Small intestine (tissue), 7 donors: ENCODE results near the gene NCOA3. TPM values are rescaled to one million over a fixed set of nuclear protein-coding genes. Genes with fewer than 3 reads are reported as not detected.

ENCODE experiments used
- DNase-seq, 2 donors: peaks; one replicate each; pipeline versions ENCODE4 v3.0.0 to v3.0.0-alpha.2; 2013
- FAIRE-seq: peaks from 2 replicates; lab custom pipeline; 2012; peaks lifted over from hg19 to GRCh38; lab: Jason Lieb, UNC
- H3K27ac ChIP-seq, 3 donors: one replicate each; pipeline ENCODE4 v1.5.1; 2013; ENCODE audit warnings: low read length in 2 of 3, mild to moderate bottlenecking in 2 of 3, control low read depth in 1 of 3, inconsistent platforms in 1 of 3, low read depth in 1 of 3, moderate library complexity in 1 of 3
- H3K27me3 ChIP-seq, 3 donors: one replicate each; pipeline ENCODE4 v1.6.1; 2013; ENCODE audit warnings: low read length in 3 of 3, inconsistent platforms in 1 of 3; ENCODE audit not compliant: control insufficient read depth in 3 of 3, insufficient read depth in 3 of 3
- H3K36me3 ChIP-seq, 3 donors: one replicate each; pipeline ENCODE4 v1.6.1; 2013; ENCODE audit warnings: low read length in 3 of 3, inconsistent platforms in 1 of 3, low read depth in 1 of 3, mild to moderate bottlenecking in 1 of 3, moderate library complexity in 1 of 3; ENCODE audit not compliant: control insufficient read depth in 3 of 3, insufficient read depth in 2 of 3
- H3K4me1 ChIP-seq, 3 donors: one replicate each; pipeline ENCODE4 v1.6.1; 2013; ENCODE audit warnings: low read length in 2 of 3, inconsistent platforms in 1 of 3, low read depth in 1 of 3, mild to moderate bottlenecking in 1 of 3, moderate library complexity in 1 of 3; ENCODE audit not compliant: control insufficient read depth in 3 of 3, insufficient read depth in 2 of 3
- H3K4me3 ChIP-seq, 3 donors: one replicate each; pipeline ENCODE4 v1.5.1; 2013; ENCODE audit warnings: low read length in 3 of 3, control low read depth in 1 of 3, inconsistent platforms in 1 of 3, low read depth in 1 of 3, mild to moderate bottlenecking in 1 of 3, moderate library complexity in 1 of 3
- H3K9me3 ChIP-seq, 2 donors: one replicate each; pipeline ENCODE4 v1.6.1; 2013; ENCODE audit warnings: low read depth in 1 of 2, low read length in 1 of 2; ENCODE audit not compliant: control insufficient read depth in 2 of 2, insufficient read depth in 1 of 2
- WGBS, 3 donors: extraction: QIAGEN DNeasy Blood & Tissue Kit; methylation state at CpG; one replicate each; pipeline ENCODE4 v1.1.7; 2013; 5-methylcytosine and 5-hydroxymethylcytosine counted together
- polyA plus RNA-seq, 4 donors: library from polyadenylated mRNA; stranded (reverse) in 3 of 4; unstranded in 1 of 4; fragments of 200-250 nt in 3 of 4; fragments of 120-200 nt in 1 of 4; gene quantifications; one replicate each; pipeline versions ENCODE4 v1.2.1 to v1.2.3, GENCODE V29; 2013
- donor health status: healthy with polysubstance abuse.
- donor health status: control.
- donor health status: control.
- donor health status: Bipolar disorder and iron deficiency.
- donor health status: healthy.

NCOA3 gene
- polyA plus RNA-seq, 4 donors: 3.4 to 14.9 (median 5.1) TPM

DNA sequence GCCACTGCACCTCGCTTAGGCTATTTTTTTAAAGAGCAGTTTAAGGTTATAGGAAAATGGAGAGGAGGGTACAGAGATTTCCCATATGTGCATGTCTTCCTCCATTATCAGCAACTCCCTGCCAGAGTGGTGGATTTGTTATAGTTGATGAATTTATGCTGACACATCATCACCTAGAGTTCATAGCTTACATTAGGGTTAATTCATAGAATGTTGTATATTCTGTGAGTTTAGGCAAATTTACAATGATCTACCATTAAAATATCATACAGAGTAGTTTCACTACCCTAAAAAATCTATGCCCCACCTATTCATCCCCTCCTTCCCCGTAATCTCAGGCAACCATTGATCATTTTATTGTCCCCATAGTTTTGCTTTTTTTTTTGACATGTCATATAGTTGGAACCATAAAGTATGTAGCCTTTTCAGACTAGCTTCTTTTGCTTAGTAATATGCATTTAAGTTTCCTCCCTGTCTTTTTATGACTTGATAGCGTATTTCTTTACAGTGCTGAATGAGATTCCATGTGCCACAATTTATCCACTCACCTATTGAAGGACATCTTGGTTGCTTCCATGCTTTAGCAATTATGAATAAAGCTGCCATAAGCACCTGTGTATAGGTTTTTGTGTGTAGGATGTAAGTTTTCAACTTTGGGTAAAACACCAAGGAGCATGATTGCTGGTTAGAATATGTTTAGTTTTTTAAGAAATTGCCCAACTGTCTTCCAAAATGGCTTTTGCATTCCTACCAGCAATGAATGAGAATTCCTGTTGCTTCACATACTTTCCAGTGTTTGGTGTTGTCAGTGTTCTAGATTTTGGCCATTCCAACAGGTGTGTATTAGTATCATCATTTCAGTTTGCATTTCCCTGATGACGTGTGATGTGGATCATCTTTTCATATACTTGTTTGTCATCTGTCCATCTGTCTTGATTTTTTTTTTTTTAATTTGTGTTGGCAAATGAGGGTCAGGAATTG is 60.2 kb downstream of the NCOA3 start:
- Histone ChIP-seq H3K9me3 (no peaks in the 10 kb centered on the region), H3K27ac (peak overlapping the region in 1 of 3 donors; percentile 49), H3K36me3 (no peaks in the 10 kb centered on the region), H3K4me3 (no peak overlapping the region), H3K4me1 (peaks cover 0 to 6% (median 0%) of the 10 kb centered on the region in 3 donors), H3K27me3 (no peaks in the 10 kb centered on the region)
- WGBS, 3 donors: 67 to 90% (median 76%) methylated on average over 4 of the region's 4 CpGs
- DNase-seq (no peak), FAIRE-seq (no peak)

DNA sequence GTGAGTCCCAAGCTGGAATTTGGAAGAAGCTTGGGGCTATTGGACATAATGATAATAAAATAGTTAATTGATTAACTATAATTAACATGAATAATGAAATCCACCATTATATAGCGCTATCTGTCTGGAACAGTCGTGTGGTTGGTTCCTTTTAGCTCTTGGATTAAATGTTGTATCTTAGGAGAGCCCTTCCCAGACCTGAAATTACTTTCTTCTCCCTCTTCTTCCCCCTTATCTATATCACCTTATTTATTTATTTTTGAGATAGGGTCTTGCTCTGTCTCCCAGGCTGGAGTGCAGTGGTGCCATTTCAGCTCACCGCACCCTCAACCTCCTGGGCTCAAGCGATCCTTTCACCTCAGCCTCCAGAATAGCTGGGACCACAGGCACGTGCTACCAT is 64.6 kb downstream of the NCOA3 start:
- peaks cover 0 to 15% (median 2%) of the 10 kb centered on the region in 3 donors for H3K4me1 ChIP-seq
- H3K27ac ChIP-seq: no peak overlapping the region
- DNase-seq: no peak
- peaks cover 0 to under 1% (median 0%) of the 10 kb centered on the region in 3 donors for H3K36me3 ChIP-seq
- peaks cover 0 to 5% of the 10 kb centered on the region in 2 donors for H3K9me3 ChIP-seq
- FAIRE-seq: no peak
- no peak overlapping the region for H3K4me3 ChIP-seq
- 92 to 96% (median 94%) methylated on average over 5 of the region's 5 CpGs for WGBS, 3 donors
- H3K27me3 ChIP-seq: no peaks in the 10 kb centered on the region

DNA sequence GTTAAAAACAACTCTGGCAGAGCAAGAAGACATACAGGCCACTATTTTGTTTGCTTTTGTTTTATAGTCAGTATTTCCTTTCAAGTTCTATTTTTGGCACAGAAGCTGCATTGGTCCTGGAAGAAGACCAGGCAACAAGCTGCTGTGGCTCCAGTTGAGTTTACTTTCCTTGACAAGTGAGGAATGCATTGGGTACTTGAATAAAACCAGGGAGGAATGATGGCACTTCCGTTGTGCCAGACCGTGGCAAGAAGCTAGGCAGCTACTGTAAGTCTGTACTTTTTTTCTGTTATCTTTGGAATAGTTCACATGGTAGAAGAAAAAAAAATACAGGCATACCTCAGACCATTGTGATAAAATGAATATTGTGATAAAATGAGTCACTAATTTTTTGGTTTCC is 66.3 kb downstream of the NCOA3 start:
- Histone ChIP-seq H3K4me1 (peaks cover 0 to 15% (median 2%) of the 10 kb centered on the region in 3 donors), H3K4me3 (no peak overlapping the region), H3K27me3 (no peaks in the 10 kb centered on the region), H3K36me3 (peaks cover 0 to 6% (median 0%) of the 10 kb centered on the region in 3 donors), H3K27ac (peak overlapping the region in 1 of 3 donors; percentile 5), H3K9me3 (peaks cover 0 to 15% of the 10 kb centered on the region in 2 donors)
- FAIRE-seq (no peak), DNase-seq (peak in 1 of 2 donors; percentile 21)
- WGBS, 3 donors: 30 to 48% (median 31%) methylated on average over 2 of the region's 2 CpGs

DNA sequence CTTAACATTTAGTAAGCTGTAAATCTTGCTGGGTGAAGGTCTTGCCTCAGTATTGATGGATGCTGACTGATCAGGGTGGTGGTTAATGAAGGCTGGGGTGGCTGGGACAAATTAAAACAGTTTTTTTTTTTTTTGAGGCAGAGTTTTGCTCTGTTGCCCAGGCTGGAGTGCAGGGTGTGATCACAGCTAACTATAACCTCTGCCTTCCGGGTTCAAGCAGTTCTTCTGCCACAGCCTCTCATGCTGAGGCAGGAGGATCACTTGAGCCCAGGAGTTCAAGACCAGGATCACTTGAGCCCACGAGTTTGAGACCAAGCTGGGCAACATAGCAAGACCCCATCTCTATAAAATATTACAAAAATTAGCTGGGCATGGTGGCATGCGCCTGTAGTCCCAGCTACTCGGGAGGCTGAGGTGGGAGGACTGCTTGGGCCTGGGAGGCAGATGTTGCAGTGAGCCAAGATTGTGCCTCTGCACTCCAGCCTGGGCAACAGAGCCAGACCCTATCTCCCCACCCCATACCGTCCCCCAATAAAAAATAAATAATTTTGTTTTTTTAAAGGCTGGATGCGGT is 67.2 kb downstream of the NCOA3 start:
- DNase-seq (no peak), FAIRE-seq (no peak)
- Histone ChIP-seq H3K36me3 (peaks cover 0 to 6% (median 0%) of the 10 kb centered on the region in 3 donors), H3K27me3 (no peaks in the 10 kb centered on the region), H3K4me3 (no peak overlapping the region), H3K9me3 (peaks cover 0 to 15% of the 10 kb centered on the region in 2 donors), H3K27ac (no peak overlapping the region), H3K4me1 (peaks cover 0 to 15% (median 2%) of the 10 kb centered on the region in 3 donors)
- 88 to 94% (median 91%) methylated on average over 6 of the region's 6 CpGs for WGBS, 3 donors

DNA sequence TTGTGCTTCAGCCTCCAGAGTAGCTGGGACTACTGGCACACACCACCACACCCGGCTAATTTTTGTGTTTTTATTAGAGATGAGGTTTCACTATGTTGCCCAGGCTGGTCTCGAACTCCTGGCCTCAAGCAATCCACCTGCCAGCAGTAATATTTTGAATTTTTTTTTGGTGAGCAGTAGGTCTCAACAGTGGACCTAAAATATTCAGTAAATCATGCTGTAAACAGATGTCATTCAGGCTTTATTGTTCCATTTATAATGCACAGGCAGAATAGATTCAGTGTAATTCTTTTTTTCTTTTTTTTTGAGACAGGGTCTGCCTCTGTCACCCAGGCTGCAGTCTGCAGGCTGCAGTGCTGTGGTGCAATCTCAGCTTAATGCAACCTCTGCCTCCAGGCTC is 69.7 kb downstream of the NCOA3 start:
- no peak for DNase-seq
- no peaks in the 10 kb centered on the region for H3K27me3 ChIP-seq

DNA sequence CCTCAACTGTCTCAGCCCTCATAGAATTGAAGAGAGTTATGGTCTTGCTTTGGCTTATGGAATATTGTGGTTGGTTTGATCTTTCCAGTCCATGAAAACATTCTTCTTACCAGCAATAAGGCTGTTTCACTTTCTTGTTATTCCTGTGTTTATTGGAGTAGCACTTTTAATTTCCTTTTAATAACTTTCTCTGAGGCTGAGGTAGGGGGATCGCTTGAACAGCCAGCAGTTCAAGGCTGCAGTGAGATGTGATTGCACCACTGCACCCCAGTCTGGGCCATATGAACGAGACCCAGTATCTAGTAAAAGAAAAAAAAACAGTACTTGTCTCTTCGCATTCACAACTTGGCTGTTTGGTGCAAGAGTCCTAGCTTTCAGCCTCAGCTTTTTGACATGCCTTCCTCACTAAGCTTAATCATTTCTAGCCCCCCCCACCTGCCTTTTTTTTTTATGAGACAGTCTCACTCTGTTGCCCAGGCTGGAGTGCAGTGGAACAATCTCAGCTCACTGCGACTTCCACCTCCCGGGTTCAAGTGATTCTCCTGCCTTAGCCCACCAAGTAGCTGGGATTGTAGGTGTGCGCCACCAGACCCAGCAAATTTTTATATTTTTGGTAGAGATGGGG is 70.5 kb downstream of the NCOA3 start:
- H3K4me3 ChIP-seq: no peak overlapping the region

More for the DNA sequence above, 69.7 kb downstream of the NCOA3 start:
- Histone ChIP-seq H3K4me1 (peaks cover 0 to 16% (median 14%) of the 10 kb centered on the region in 3 donors), H3K9me3 (peaks cover 0 to 15% of the 10 kb centered on the region in 2 donors), H3K36me3 (peaks cover 0 to 6% (median 0%) of the 10 kb centered on the region in 3 donors), H3K4me3 (no peak overlapping the region), H3K27ac (no peak overlapping the region)
- no peak for FAIRE-seq
- WGBS, 3 donors: 90 to 97% (median 93%) methylated on average over 2 of the region's 2 CpGs

DNA sequence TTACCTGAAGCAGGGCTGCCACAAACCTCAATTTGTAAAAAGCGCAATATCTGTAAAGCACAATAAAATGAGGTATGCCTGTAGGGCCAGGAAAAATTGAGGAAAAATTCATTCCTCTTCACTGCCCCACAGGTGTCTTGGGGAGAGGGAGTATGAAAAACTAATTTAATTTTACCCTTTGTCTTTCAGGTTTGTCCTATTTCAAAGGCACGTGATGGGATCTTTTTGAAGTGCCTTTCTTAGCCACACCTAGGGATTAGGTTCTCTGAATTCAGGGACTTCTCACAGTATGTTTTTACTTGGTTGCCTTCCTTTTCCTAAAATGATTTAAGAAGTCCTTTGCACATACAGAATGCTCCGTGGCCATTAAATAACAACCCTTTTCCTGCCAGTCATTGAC is 71.9 kb downstream of the NCOA3 start:
- peaks cover 0 to 15% of the 10 kb centered on the region in 2 donors for H3K9me3 ChIP-seq
- DNase-seq: no peak
- H3K27ac ChIP-seq: peak overlapping the region in 1 of 3 donors; percentile 5
- no peak overlapping the region for H3K4me3 ChIP-seq
- WGBS, 3 donors: 62 to 73% (median 63%) methylated on average over 3 of the region's 3 CpGs
- H3K36me3 ChIP-seq: peaks cover 0 to 6% (median 0%) of the 10 kb centered on the region in 3 donors
- H3K4me1 ChIP-seq: peaks cover 0 to 20% (median 11%) of the 10 kb centered on the region in 3 donors
- H3K27me3 ChIP-seq: no peaks in the 10 kb centered on the region
- no peak for FAIRE-seq

More for the DNA sequence above, 70.5 kb downstream of the NCOA3 start:
- Histone ChIP-seq H3K9me3 (peaks cover 0 to 15% of the 10 kb centered on the region in 2 donors), H3K36me3 (peaks cover 0 to 6% (median 0%) of the 10 kb centered on the region in 3 donors), H3K4me1 (peaks cover 0 to 18% (median 15%) of the 10 kb centered on the region in 3 donors), H3K27me3 (no peaks in the 10 kb centered on the region), H3K27ac (peak overlapping the region in 1 of 3 donors; percentile 24)
- DNase-seq: no peak
- FAIRE-seq: no peak
- 90 to 99% (median 94%) methylated on average over 6 of the region's 6 CpGs for WGBS, 3 donors
